NCI-H446 treated with DMSO at 0.1 percent for 48 hours (cell line): ENCODE results near the gene DYNC1I2.

Source experiments
- DNase-seq: peaks from one replicate; lab custom pipeline; 2025; lab: John Stamatoyannopoulos, UW

Gene DYNC1I2

GRCh38 chr2:171778515-171778914, 91.2 kb downstream of the DYNC1I2 start:
- DNase-seq: no peak

- no peak for DNase-seq
These were observed 98.2 kb downstream of the DYNC1I2 start for GRCh38 chr2:171785450-171785849.

GRCh38 chr2:171787333-171788072, 100.2 kb downstream of the DYNC1I2 start:
- no peak for DNase-seq

GRCh38 chr2:171788316-171788993, 101.2 kb downstream of the DYNC1I2 start:
- no peak for DNase-seq

GRCh38 chr2:171789956-171790355, 102.7 kb downstream of the DYNC1I2 start:
- no peak for DNase-seq

- no peak for DNase-seq
These were observed 104.1 kb downstream of the DYNC1I2 start for GRCh38 chr2:171791361-171791760.

DNA sequence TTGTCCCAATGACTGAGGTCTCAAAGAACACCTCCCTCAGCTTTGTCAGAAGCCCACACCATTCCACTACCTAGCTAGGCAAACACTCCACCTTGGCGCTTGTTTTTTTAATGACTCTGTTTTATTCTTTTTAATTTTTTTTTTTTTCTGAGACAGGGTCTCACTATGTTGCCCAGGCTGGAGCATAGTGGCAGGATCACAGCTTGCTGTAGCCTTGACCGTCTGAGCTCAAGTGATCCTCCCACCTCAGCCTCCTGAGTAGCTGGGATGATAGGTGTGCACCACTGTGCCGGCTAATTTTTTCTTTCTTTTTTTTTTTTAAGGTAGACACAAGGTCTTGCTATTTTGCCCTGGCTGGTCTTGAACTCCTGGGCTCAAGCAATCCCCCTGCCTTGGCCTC, 104.9 kb downstream of the DYNC1I2 start:
- no peak for DNase-seq

GRCh38 chr2:171792886-171793580, 105.8 kb downstream of the DYNC1I2 start:
- no peak for DNase-seq

DNA sequence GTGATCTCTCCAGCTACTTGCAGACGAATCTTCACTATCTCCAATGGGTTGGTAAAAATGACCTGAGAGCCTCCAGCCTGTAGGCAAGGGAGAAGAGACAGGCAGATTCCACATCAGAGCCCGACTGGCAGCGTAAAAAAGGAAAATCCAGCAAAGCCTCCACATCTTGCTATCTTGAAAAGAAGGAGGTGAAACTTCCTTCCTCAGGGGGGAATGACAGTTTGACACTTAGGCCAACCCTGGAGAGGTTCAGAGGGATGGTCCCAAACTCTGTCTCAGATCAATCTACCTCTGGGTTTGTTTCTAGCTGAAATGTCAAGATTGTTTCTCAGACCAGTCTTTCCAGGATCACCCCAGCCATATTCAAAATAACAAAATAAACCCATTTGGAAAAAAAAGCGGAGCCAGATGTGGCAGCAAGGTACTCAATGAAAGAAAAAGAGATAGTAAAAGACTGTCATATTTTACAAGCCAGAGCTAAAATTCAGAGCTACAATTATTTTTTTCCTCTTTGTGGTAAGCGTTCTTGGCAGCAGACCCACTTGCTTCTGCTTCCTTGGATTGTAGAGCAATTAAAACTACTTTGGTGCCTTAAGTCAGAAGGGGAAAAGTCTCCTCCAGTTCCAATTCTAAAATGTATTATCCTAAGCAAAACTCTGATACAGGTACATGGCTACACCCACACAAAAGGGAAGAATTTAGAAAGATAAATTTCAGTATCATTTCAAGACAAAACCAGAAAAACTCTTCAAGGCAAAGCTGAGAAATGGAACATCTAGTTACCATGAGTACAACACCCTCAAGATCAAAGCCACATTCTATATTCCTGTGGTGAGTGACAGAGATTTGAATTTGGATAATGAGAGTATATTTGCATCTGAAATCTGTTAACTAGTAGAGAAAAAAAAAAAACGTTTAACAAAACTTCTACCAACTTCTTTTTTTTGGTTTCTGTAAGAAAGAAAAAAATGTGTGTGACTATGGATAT, 106.7 kb downstream of the DYNC1I2 start:
- DNase-seq: no peak

GRCh38 chr2:171794918-171795317, 107.6 kb downstream of the DYNC1I2 start:
- DNase-seq: no peak
